ENCODE data around the gene TNIP1. TPM values are rescaled to one million over a fixed set of nuclear protein-coding genes. Genes with fewer than 3 reads are reported as not detected.

TNIP1 gene
- total RNA-seq = 54.6 TPM

- H3K36me3 ChIP-seq = no peaks in the 10 kb centered on the region
- peaks cover 7 to 30% of the 10 kb centered on the region in 2 donors for H3K4me1 ChIP-seq
- H3K27me3 ChIP-seq = no peaks in the 10 kb centered on the region
- intact Hi-C loops (cut with DNase I) = loop anchor here (1.0 to 5.0 kb wide), 2 partner anchors 12 to 59 kb away; partner anchors contain the start of gene GPX3
- H3K27ac ChIP-seq = peak within 1 kb of the TSS; percentile 94 to 97
- peak within 1 kb of the TSS; percentile 75 to 91 for H3K4me3 ChIP-seq
- DNase-seq (ENCODE audit: low spot score in 2 of 2) = peak; percentile 72 to 96
- no peaks in the 10 kb centered on the region for H3K9me3 ChIP-seq
- TF ChIP-seq, protein P1, sequence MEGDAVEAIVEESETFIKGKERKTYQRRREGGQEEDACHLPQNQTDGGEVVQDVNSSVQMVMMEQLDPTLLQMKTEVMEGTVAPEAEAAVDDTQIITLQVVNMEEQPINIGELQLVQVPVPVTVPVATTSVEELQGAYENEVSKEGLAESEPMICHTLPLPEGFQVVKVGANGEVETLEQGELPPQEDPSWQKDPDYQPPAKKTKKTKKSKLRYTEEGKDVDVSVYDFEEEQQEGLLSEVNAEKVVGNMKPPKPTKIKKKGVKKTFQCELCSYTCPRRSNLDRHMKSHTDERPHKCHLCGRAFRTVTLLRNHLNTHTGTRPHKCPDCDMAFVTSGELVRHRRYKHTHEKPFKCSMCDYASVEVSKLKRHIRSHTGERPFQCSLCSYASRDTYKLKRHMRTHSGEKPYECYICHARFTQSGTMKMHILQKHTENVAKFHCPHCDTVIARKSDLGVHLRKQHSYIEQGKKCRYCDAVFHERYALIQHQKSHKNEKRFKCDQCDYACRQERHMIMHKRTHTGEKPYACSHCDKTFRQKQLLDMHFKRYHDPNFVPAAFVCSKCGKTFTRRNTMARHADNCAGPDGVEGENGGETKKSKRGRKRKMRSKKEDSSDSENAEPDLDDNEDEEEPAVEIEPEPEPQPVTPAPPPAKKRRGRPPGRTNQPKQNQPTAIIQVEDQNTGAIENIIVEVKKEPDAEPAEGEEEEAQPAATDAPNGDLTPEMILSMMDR (IDR thresholded peaks at IDR 0.05) = no peak
Measured at GRCh38 chr5:151080613-151081430, at the start of gene TNIP1. TNIP1 (minus strand) TSS chr5:151081034; CDS start chr5:151065095, 15,939 bp downstream.

DNA sequence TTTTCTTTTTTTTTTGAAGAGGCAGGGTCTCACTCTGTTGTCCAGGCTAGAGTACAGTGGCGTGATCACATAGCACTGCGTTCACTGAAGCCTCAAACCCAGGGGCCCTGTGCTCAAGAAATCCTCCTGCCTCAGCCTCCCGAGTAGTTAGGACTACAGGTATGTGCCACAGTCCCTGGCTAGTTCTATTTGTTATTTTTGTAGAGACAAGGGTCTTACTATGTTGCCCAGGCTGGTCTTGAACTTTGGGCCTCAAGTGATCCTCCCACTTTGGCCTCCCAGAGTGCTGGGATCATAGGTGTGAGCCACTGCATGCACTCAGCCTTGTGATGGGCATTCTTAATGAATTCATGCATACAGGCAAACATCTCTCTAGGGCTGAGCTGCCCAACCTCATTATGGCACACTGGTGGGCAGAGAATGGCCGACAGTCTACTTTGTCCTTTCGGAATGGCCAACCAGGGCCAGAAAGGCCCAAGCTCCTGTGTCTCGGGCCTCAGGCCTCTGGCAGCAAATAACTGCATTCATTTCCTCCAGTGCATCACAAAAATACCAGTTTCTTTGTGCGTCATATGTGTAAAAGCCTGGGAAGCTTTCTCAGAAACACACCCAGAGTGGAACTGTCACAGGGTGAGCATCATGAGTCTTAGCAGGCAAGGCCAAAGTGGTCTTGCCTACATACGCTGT lies 49.5 kb upstream of the TNIP1 start:
- Histone ChIP-seq H3K27me3 (no peaks in the 10 kb centered on the region), H3K4me3 (no peak overlapping the region), H3K4me1 (no peaks in the 10 kb centered on the region), H3K36me3 (peaks cover 85 to 97% of the 10 kb centered on the region in 2 donors), H3K9me3 (no peaks in the 10 kb centered on the region), H3K27ac (no peak overlapping the region)
- intact Hi-C loops (cut with DNase I) = no loop called here
- TF ChIP-seq, protein P1 (IDR thresholded peaks at IDR 0.05) = no peak
- DNase-seq (ENCODE audit: low spot score in 2 of 2) = no peak

DNA sequence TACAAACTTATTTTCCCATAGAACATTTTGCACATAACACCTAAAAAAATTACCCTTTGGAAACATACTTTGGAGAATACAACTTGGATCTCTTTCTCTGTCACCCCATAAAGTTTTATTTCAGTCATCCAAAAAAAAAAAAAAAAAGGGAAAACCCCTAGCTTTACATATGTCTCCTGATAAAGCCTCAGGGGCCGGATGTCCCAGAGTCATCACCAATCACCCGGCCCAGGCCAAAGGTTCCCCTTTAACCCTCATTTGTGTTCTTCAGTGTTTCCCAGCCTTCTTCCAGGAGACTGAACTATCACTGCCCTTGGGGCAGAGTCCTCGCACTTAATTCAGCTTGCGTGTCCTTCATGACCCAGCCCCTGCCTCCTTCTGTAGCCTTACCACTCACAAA lies 48.0 kb upstream of the TNIP1 start:
- no peaks in the 10 kb centered on the region for H3K27me3 ChIP-seq
- intact Hi-C loops (cut with DNase I) = loop anchor here (5.0 kb wide), 1 partner anchor 93 kb away; the partner anchor contains the start of gene CCDC69
- no peak overlapping the region for H3K27ac ChIP-seq
- DNase-seq (ENCODE audit: low spot score in 2 of 2) = no peak
- H3K4me3 ChIP-seq = no peak overlapping the region
- peaks cover 0 to 6% of the 10 kb centered on the region in 2 donors for H3K4me1 ChIP-seq
- TF ChIP-seq, protein P1 (IDR thresholded peaks at IDR 0.05) = no peak
- peaks cover 69 to 92% of the 10 kb centered on the region in 2 donors for H3K36me3 ChIP-seq
- no peaks in the 10 kb centered on the region for H3K9me3 ChIP-seq

GRCh38 chr5:151127926-151128325 lies 47.1 kb upstream of the TNIP1 start:
- TF ChIP-seq, protein P1 (IDR thresholded peaks at IDR 0.05) = no peak
- Histone ChIP-seq H3K36me3 (peaks cover 68 to 92% of the 10 kb centered on the region in 2 donors), H3K27ac (no peak overlapping the region), H3K4me1 (peaks cover 0 to 11% of the 10 kb centered on the region in 2 donors), H3K4me3 (no peak overlapping the region), H3K27me3 (no peaks in the 10 kb centered on the region), H3K9me3 (no peaks in the 10 kb centered on the region)
- no peak for DNase-seq (ENCODE audit: low spot score in 2 of 2)
- intact Hi-C loops (cut with DNase I) = loop anchor here (5.0 kb wide), 1 partner anchor 94 kb away; the partner anchor contains the start of gene CCDC69

DNA sequence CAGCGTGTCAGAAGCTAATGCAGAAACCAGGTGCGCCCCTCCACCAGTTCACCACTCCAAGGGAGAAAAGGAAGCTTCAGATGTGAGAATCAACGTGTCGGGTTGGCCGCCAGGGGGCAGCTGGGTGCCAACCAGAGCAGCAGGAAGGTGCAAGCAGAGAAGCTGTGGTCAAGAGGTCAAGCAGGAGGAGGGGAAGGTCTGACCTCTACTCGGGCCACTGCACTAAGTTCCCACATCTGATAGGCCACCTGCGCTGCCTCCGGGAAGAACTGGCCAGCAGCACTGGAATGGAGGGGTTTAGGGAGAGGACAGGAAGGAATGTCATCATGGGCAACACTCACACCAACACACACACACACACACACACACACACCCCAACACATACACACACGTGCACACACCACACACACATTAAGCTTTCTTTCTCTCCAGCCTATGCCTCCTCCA lies 45.4 kb upstream of the TNIP1 start:
- Histone ChIP-seq H3K27me3 (no peaks in the 10 kb centered on the region), H3K4me3 (no peak overlapping the region), H3K4me1 (peaks cover 0 to 11% of the 10 kb centered on the region in 2 donors), H3K9me3 (no peaks in the 10 kb centered on the region), H3K36me3 (peaks cover 68 to 92% of the 10 kb centered on the region in 2 donors), H3K27ac (no peak overlapping the region)
- intact Hi-C loops (cut with DNase I) = loop anchor here (1.0 to 5.0 kb wide), 3 partner anchors 38 to 113 kb away; partner anchors contain the start of gene CCDC69
- peak in 1 of 2 donors; percentile 82 for DNase-seq (ENCODE audit: low spot score in 2 of 2)
- TF ChIP-seq, protein P1 (IDR thresholded peaks at IDR 0.05) = peak; percentile 69 to 78 (median 78)
